Stimulated activated CD4-positive, alpha-beta T cell treated with anti-CD3 and anti-CD28 coated beads, Interleukin-2, amount 100 ng/mL, for 24 hours (primary cell): Measurements from ENCODE around the gene RGS17.
"Not testable (repeated sequence)": the region's sequence is repeated elsewhere in the genome, so short reads cannot be mapped to it uniquely, and the experiment has no call there.

Source experiments
- DNase-seq, 2 donors: peaks; one replicate each; pipeline ENCODE4 v3.0.0-alpha.2; 2020

RGS17 gene

DNA sequence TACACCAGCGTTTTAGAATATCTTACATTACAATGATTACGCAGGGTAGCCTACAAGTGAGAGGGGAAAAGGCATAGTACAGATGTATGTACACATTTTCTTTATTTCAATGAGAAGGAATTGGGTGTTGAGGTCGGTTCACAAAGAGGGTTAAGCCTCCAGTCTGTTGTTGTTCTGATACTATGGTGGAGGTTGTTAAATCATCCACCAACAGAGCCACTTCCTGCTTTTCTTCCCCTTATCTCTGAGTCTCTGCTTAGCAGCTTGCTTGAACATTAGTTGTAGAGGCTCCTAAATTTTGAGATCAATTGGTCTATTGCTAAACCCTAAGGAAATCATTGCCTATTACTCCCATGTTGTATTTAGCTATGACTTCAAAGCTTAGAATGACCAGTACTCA is 7.3 kb downstream of the RGS17 start:
- DNase-seq: no peak

- no peak for DNase-seq
Measured at GRCh38 chr6:153121311-153121710, 9.8 kb downstream of the RGS17 start.

GRCh38 chr6:153117986-153118879 is 12.8 kb downstream of the RGS17 start:
- DNase-seq: no peak

DNA sequence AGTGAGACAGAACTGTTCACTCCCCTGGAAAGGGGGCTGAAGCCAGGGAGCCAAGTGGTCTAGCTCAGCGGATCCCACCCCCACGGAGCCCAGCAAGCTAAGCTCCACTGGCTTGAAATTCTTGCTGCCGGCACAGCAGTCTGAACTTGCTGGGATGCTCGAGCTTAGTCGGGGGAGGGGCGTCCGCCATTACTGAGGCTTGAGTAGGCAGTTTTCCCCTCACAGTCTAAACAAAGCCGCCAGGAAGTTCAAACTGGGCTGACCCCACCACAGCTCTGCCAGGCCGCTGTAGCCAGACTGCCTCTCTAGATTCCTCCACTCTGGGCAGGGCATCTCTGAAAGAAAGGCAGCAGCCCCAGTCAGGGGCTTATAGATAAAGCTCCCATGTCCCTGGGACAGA is 20.0 kb downstream of the RGS17 start:
- not testable (repeated sequence) for DNase-seq

GRCh38 chr6:153110612-153111011 is 20.5 kb downstream of the RGS17 start:
- not testable (repeated sequence) for DNase-seq

GRCh38 chr6:153108315-153108714 is 22.8 kb downstream of the RGS17 start:
- DNase-seq: no peak

- DNase-seq: no peak
Measured at GRCh38 chr6:153106021-153106420, 25.1 kb downstream of the RGS17 start.

DNA sequence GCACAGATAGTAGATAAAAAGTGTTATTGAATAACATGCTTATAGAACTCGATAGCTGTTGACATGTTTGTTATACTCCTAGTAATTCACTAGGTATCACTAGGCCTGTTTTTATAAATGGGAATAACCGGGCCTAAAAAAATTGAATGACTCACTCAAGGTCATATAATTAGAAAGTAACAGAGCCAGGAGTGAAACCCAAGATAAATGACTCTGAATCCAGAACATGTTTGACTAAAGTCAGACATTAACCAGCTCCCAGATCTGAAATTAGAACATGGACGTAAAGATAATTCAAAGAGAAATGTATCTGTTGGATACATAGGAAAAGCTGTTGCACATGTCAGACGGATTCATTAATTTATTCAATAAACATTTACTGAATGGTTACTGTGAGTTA is 26.9 kb downstream of the RGS17 start:
- no peak for DNase-seq

DNA sequence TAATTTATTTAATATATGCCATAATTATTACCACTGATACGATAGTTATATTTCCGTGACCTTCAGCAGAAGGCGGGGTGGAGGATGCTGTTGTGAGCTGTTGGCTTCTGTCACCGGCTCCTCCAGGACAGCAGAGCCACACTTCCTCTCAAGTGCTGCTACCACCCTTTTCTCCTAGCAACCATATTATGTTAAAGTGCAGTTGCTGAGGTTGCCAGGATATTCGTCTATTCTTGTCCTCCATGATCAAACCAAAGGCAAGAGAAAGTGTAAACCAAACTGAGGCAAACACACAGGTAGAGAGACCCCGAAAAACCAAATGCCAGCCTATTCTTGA is 27.8 kb downstream of the RGS17 start:
- DNase-seq: no peak

DNA sequence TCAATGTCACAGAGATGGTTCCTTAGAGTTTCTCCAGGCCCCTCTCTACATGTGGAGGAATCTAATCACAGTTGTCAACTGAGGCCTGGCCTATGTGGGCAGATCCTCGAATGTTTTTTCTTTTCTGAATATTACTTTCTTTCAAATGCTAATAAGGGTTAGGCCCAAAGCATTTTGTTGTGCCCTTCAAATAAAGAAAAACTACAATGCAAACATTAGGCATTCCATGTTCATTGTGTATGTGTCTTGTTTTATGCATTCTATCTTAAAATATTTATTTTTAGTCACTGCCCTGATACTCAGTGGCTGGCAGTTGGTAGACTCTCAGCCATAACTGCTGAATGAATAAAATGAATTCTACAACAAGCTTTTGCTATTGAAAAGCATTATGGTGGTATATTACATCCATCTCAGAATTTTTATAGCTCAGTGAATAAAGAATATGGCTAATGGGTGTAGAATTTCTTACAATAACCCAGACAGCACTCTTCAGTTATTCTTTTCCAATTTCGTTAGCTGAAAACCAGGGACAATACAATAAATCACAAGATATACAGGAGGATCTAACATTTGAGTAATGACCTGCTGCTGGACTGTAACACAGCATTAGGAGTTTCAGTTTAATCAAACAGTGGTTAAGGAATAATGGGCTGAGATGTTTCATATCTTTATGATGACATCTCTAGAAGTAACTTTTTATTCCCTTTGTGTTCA is 28.3 kb downstream of the RGS17 start:
- no peak for DNase-seq

GRCh38 chr6:153101461-153101860 is 29.6 kb downstream of the RGS17 start:
- DNase-seq: no peak

DNA sequence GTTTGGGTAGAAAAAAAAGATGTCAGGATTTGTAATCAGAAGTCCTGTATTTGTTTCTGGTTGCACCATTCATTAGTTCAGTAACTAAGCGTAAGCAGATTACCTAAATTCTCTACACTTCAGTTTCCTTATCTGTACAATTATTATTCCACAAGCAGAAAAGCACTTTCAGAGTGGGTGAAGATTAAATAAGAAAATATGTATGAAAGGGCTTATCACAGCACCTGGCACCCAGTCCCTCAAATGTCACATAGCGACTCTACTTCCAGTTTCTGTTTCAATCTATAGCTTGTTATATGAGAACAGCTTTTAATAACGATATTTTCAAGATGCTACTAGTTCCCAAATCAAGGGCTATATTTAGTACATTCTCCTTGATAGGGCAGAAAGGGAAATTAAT is 31.4 kb downstream of the RGS17 start:
- DNase-seq: no peak

DNA sequence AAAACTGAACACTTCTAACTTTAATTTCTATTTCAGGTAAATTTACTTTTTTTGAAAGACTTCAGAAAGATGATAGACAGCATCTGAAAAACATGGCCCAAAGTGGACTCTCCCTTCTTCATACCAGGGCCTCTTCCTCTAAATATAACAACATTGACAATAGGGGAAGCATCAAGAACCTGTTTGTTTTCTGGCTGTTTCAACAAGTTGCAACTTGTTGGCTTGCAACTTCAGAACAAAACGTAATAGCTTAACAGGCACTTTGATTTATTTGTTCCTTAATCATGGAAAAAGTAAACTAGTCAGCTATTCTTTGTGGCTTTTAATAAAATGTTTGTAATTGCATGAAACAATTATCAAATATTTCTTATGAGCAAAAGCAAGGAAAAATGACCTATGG is 34.3 kb downstream of the RGS17 start:
- no peak for DNase-seq

- DNase-seq: no peak
Measured at GRCh38 chr6:153096031-153096430, 35.1 kb downstream of the RGS17 start.

DNA sequence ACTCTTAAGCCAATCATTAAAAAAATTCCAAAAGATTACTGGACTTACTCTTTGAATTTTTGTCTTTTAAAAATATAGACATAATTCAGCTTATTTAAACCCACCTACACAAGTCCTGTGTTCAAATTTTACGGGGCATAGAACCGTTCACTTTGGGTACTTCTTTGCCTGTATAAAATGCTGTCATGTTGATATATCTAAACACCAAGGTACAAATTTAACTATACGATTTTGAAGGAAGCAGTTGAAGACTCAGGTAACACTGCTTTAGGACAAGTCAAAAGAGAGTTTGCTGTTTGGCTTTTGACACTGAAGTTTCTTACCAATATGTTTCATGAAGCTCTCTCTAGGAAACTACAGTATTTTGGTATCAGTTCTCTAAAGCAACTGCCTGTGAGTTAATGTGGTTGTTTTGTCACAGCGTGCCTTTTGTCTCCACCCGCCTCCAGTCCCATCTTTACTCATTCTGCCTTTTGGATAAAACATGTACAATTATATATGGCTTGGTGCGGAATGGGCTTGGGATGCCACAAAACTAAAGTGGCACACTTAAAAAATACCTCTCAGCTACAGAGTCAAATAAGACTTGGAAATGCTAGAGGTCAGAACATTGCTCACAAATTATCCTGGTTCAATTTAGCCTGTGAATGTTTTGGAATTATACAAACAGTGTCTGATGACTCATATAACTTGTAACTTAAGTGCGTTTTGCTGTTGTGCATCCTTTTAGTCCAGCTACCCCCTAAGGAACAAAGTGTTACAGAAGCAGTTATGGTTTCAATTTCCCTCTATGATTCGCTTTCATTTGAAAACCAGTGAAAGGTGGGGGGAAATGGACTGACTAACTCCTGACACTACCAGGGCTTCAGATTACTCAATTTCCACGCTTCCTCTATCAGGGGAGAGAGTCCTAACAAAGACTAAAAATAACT is 38.7 kb downstream of the RGS17 start:
- no peak for DNase-seq

DNA sequence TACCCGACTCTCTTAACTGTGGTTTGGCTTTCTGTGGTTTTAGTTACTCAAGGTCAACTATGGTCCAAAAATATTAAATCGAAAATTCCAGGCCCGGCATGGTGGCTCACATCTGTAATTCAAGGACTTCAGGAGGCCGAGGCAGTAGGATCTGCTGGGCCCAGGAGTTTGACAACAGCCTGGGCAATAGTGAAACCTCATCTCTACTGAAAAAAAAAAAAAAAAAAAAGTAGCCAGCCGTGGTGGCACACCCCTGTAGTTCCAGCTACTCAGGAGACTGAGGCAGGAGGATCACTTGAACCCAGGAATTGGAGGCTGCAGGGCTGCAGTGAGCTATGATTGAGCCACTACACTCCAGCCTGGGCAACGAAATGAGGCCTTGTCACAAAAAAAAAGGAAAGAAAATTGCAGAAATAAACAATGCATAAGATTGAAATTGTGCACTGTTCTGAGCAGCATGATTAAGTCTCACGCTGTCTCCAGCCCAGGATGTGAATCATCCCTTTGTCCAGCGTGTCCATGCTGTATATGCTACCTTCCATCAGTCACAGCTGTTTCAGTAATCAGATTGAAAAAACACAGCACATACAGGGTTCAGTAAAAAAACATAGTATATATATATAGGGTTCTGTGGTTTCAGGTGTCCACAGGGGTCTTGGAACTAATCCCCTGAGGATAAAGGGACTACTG is 40.7 kb downstream of the RGS17 start:
- no peak for DNase-seq

- no peak for DNase-seq
Measured at GRCh38 chr6:153088796-153089195, 42.3 kb downstream of the RGS17 start.

- no peak for DNase-seq
Measured at GRCh38 chr6:153087436-153087835, 43.6 kb downstream of the RGS17 start.

DNA sequence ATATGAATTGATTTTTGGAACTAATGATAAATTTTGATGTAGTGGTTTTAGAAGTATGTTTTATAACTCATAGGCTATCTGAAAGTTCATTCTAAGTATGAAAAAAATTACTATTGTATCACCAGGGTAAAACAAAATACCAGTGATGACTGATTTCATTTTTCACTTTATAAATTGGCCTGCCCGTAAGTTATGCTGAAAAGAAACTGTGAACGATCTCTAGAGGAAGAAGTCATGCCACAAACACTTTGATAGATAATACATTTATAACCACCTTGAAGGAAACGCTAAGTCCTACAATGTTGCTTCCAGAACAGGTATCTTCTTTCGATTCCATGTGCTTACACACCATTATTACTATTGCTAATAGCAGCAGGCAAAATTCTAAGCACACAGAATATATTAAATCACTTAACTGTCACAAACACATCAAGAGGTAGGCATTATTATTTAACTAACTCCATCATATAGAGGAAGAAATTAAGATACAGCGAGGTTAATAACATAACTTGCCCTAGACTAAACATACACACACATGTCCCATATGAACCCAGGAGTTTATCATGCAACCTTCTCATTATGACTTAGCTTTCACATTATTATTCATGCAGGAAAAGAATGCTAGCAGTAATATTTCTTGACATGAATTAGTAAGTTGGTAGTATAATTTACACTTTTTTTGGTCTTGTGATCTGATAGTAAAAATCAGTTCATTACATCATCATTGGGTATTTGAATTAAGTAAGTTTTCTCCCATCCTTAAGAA is 44.7 kb downstream of the RGS17 start:
- no peak for DNase-seq

GRCh38 chr6:153085239-153085638 is 45.8 kb downstream of the RGS17 start:
- no peak for DNase-seq

DNA sequence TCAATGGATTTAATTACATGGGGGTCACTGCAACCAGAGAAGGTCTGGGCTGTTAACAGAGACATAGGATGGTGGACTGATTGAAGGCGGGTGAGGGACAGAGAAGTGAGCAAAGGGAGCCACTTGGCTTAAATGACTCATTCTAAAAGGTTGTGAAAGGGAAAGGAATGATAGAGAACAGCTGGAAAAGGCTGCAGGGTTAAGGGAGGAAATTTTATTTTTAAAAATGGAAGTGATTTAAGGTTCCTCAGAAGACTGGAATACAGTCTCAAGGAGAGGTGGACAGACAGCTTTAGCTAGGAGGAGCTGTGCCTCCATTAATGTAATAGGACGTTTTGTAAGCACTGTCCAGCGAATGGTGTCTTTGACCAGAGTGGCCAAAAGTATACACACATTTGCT is 46.7 kb downstream of the RGS17 start:
- DNase-seq: no peak

DNA sequence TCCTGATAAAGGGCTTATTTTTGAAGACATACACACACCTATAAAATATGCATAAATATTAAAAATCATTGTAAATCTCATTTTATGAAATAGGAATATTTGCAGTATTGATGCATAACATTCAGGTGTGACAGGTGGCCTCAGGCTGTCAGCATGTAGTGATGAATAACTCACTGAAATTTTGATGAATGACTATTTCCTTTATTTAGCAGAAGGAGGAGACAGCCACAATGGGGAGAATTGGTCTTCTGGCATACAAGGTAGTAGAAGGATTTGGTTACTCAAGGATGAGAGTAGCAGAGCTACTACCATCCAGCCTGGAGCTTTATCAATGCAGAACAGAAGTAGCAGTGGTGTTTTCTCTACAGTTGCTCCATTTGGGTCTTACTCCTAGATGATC is 47.2 kb downstream of the RGS17 start:
- no peak for DNase-seq
